GM23338 (cell line): Measurements from ENCODE around the gene GDF7. TPM values are rescaled to one million over a fixed set of nuclear protein-coding genes. Genes with fewer than 3 reads are reported as not detected.

Experiments used
- ATAC-seq: fragments of 200-7000 bp; cut with Tn5 transposase; 3 replicates; pipeline ENCODE4 v1.9.1; 2020
- DNase-seq: peaks from one replicate; pipeline ENCODE4 v3.0.0-alpha.2; 2015; ENCODE audit warnings: low spot score
- H2AFZ ChIP-seq: fragments of 200-600 bp; sonication (generic); 2 replicates; pipeline ENCODE4 v1.8.0; 2016; ENCODE audit warnings: antibody characterized with exemption, mild to moderate bottlenecking, moderate library complexity
- H3F3A ChIP-seq: fragments of 200-600 bp; sonication (generic); replicated peaks from 2 replicates; pipeline ENCODE4 v1.8.0; 2017; ENCODE audit warnings: antibody characterized with exemption, mixed run types, low read depth
- H3K27ac ChIP-seq: fragments of 200-600 bp; sonication (generic); 2 replicates; pipeline ENCODE4 v1.6.1; 2016; ENCODE audit warnings: low read depth
- H3K27me3 ChIP-seq: fragments of 200-600 bp; sonication (generic); 2 replicates; pipeline ENCODE4 v1.8.0; 2016; ENCODE audit warnings: mild to moderate bottlenecking, mixed run types, moderate library complexity; ENCODE audit not compliant: insufficient read depth
- H3K36me3 ChIP-seq: fragments of 200-600 bp; sonication (generic); 2 replicates; pipeline ENCODE4 v1.8.0; 2016; ENCODE audit warnings: mild to moderate bottlenecking; ENCODE audit not compliant: insufficient read depth
- H3K4me1 ChIP-seq: fragments of 200-600 bp; sonication (generic); 2 replicates; pipeline ENCODE4 v1.8.0; 2016; ENCODE audit warnings: mild to moderate bottlenecking, moderate library complexity; ENCODE audit not compliant: insufficient read depth
- H3K4me2 ChIP-seq: fragments of 200-600 bp; sonication (generic); 2 replicates; pipeline ENCODE4 v1.7.1; 2017; ENCODE audit warnings: mixed run types
- H3K4me3 ChIP-seq: fragments of 200-600 bp; sonication (generic); 2 replicates; pipeline ENCODE4 v1.6.1; 2016; ENCODE audit warnings: mixed run types
- H3K79me2 ChIP-seq: fragments of 200-600 bp; sonication (generic); replicated peaks from 2 replicates; pipeline ENCODE4 v1.8.0; 2017; ENCODE audit warnings: mild to moderate bottlenecking; ENCODE audit not compliant: insufficient read depth
- H3K9me2 ChIP-seq: fragments of 200-600 bp; sonication (generic); 2 replicates; pipeline ENCODE4 v1.8.0; 2017; ENCODE audit not compliant: insufficient read depth
- H4K20me1 ChIP-seq: fragments of 200-600 bp; sonication (generic); replicated peaks from 2 replicates; pipeline ENCODE4 v1.8.0; 2017; ENCODE audit warnings: mild to moderate bottlenecking; ENCODE audit not compliant: insufficient read depth
- H3K27ac Mint-ChIP-seq: 2 replicates; pipeline ENCODE4 v1.8.0; 2020; ENCODE audit warnings: inconsistent platforms, mild to moderate bottlenecking, moderate library complexity, mixed read lengths
- H3K27me3 Mint-ChIP-seq: 3 replicates; pipeline ENCODE4 v1.8.0; 2022; ENCODE audit warnings: low read depth, mild to moderate bottlenecking, moderate library complexity, mixed read lengths, inconsistent platforms; ENCODE audit not compliant: insufficient read depth, poor library complexity
- H3K36me3 Mint-ChIP-seq: 3 replicates; pipeline ENCODE4 v1.8.0; 2021; ENCODE audit warnings: low read depth, mild to moderate bottlenecking, inconsistent platforms, moderate library complexity, mixed read lengths
- H3K4me1 Mint-ChIP-seq: 3 replicates; pipeline ENCODE4 v1.8.0; 2020; ENCODE audit warnings: mild to moderate bottlenecking, inconsistent platforms, mixed read lengths
- H3K4me3 Mint-ChIP-seq: 3 replicates; pipeline ENCODE4 v1.8.0; 2021; ENCODE audit warnings: moderate library complexity, mild to moderate bottlenecking, inconsistent platforms, mixed read lengths
- H3K9me3 Mint-ChIP-seq: 3 replicates; pipeline ENCODE4 v1.8.0; 2020; ENCODE audit warnings: moderate library complexity, mild to moderate bottlenecking, inconsistent platforms, mixed read lengths
- CREB1 ChIP-seq: fragments of 250-450 bp; sonication (Bioruptor Pico); IDR thresholded peaks from 2 replicates; pipeline ENCODE4 v1.5.0; 2020; ENCODE audit warnings: low read depth, mild to moderate bottlenecking, moderate library complexity
- CTCF ChIP-seq, 2 experiments: fragments of 200-600 bp in 1 of 2; sonication (generic) in 1 of 2; conservative IDR thresholded peaks; 2 replicates each; pipeline versions ENCODE4 v1.5.1 to v1.6.1; 2016 to 2017; ENCODE audit warnings: antibody characterized with exemption in 2 of 2, low read depth in 2 of 2, mild to moderate bottlenecking in 2 of 2, moderate library complexity in 1 of 2
- ETS1 ChIP-seq: IDR thresholded peaks from 2 replicates; pipeline ENCODE4 v1.6.1; 2016; ENCODE audit warnings: antibody characterized with exemption
- EZH2 ChIP-seq: fragments of 200-600 bp; sonication (generic); IDR thresholded peaks from one replicate; pipeline ENCODE4 v1.8.0; 2017; ENCODE audit warnings: antibody characterized with exemption, mild to moderate bottlenecking, low read depth; ENCODE audit not compliant: unreplicated experiment
- EZH2phosphoT487 ChIP-seq: fragments of 200-600 bp; sonication (generic); IDR thresholded peaks from one replicate; pipeline ENCODE4 v1.8.1; 2018; ENCODE audit warnings: antibody characterized with exemption; ENCODE audit not compliant: unreplicated experiment
- JUNB ChIP-seq: IDR thresholded peaks from one replicate; pipeline ENCODE4 v1.6.1; 2016; ENCODE audit warnings: antibody characterized with exemption; ENCODE audit not compliant: unreplicated experiment
- REST ChIP-seq: IDR thresholded peaks from one replicate; pipeline ENCODE4 v1.6.1; 2018; ENCODE audit warnings: antibody characterized with exemption; ENCODE audit not compliant: unreplicated experiment
- STAT1 ChIP-seq: IDR thresholded peaks from one replicate; pipeline ENCODE4 v1.6.1; 2016; ENCODE audit warnings: antibody characterized with exemption; ENCODE audit not compliant: unreplicated experiment
- ZNF331 ChIP-seq: fragments of 250-450 bp; sonication (Bioruptor Pico); IDR thresholded peaks from 2 replicates; pipeline ENCODE4 v1.5.0; 2020; ENCODE audit warnings: low read depth, mild to moderate bottlenecking, moderate library complexity
- polyA plus RNA-seq: library from polyadenylated mRNA; unstranded; fragments of >200 nt; fragmentation: Nextera tagmentation; extraction: Ambion mirVana; gene quantifications from 2 replicates; pipeline ENCODE4 v1.2.1, GENCODE V29; 2016
- total RNA-seq: library from RNA; depleted of rRNA; stranded (reverse); fragments of >200 nt; shearing (Covaris generic); gene quantifications from 2 replicates; pipeline ENCODE4 v1.2.3, GENCODE V29; 2014
- TF ChIP-seq, protein P1 (sequence below): fragments of 250-450 bp; sonication (Bioruptor Pico); IDR thresholded peaks from 2 replicates; pipeline ENCODE4 v1.5.0; 2020; ENCODE audit warnings: mild to moderate bottlenecking, moderate library complexity

The GDF7 gene
- total and polyA plus RNA-seq, 2 experiments from 2014 or later, result 0.19 to 0.52 TPM

DNA sequence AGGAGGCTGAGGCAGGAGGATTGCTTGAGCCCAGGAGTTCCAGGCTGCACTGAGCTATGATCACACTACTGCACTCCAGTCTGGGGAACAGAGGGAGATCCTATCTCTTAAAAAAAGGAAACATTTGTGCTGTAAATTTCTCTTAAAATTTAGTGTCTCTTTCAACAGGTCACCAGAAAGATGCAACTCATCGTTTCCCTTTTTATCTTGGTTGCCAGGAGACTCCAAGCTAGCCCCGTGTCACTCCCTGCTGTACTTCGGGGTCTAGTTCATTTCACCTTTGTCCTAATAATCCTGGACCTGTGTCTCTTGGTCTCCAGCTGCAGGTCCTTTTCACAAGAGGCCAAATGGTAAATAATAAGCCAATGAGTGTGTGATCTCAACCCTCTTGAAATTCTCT lies 23.1 kb upstream of the GDF7 start:
- DNase-seq (no peak), ATAC-seq (no peak)
- Mint-ChIP-seq H3K36me3 (no peaks in the 10 kb centered on the region; the same call in 1 of the 3 replicates), H3K4me3 (no peak overlapping the region), H3K27ac (no peak overlapping the region), H3K9me3 (no peaks in the 10 kb centered on the region; the same call in 2 of the 3 replicates), H3K4me1 (peaks cover 10% of the 10 kb centered on the region), H3K27me3 (peaks cover 13% of the 10 kb centered on the region)
- Histone ChIP-seq H3K27me3 (no peaks in the 10 kb centered on the region), H3K4me3 (no peak overlapping the region), H2AFZ (no peak overlapping the region), H3K4me2 (no peak overlapping the region), H3K36me3 (no peaks in the 10 kb centered on the region), H3K4me1 (no peaks in the 10 kb centered on the region; the same call in 1 of the 2 replicates), H3F3A (no peaks in the 10 kb centered on the region), H3K27ac (no peak overlapping the region), H3K79me2 (no peaks in the 10 kb centered on the region), H4K20me1 (no peaks in the 10 kb centered on the region), H3K9me2 (no peaks in the 10 kb centered on the region)
- TF ChIP-seq JUNB, result no peak
- no peak for TF ChIP-seq EZH2
- TF ChIP-seq CTCF (conservative IDR thresholded peaks at IDR 0.05; ENCODE audit: low read depth in 2 of 2), result no peak
- no peak for TF ChIP-seq ZNF331 (CRISPR knock-in tag)
- TF ChIP-seq, protein P1, sequence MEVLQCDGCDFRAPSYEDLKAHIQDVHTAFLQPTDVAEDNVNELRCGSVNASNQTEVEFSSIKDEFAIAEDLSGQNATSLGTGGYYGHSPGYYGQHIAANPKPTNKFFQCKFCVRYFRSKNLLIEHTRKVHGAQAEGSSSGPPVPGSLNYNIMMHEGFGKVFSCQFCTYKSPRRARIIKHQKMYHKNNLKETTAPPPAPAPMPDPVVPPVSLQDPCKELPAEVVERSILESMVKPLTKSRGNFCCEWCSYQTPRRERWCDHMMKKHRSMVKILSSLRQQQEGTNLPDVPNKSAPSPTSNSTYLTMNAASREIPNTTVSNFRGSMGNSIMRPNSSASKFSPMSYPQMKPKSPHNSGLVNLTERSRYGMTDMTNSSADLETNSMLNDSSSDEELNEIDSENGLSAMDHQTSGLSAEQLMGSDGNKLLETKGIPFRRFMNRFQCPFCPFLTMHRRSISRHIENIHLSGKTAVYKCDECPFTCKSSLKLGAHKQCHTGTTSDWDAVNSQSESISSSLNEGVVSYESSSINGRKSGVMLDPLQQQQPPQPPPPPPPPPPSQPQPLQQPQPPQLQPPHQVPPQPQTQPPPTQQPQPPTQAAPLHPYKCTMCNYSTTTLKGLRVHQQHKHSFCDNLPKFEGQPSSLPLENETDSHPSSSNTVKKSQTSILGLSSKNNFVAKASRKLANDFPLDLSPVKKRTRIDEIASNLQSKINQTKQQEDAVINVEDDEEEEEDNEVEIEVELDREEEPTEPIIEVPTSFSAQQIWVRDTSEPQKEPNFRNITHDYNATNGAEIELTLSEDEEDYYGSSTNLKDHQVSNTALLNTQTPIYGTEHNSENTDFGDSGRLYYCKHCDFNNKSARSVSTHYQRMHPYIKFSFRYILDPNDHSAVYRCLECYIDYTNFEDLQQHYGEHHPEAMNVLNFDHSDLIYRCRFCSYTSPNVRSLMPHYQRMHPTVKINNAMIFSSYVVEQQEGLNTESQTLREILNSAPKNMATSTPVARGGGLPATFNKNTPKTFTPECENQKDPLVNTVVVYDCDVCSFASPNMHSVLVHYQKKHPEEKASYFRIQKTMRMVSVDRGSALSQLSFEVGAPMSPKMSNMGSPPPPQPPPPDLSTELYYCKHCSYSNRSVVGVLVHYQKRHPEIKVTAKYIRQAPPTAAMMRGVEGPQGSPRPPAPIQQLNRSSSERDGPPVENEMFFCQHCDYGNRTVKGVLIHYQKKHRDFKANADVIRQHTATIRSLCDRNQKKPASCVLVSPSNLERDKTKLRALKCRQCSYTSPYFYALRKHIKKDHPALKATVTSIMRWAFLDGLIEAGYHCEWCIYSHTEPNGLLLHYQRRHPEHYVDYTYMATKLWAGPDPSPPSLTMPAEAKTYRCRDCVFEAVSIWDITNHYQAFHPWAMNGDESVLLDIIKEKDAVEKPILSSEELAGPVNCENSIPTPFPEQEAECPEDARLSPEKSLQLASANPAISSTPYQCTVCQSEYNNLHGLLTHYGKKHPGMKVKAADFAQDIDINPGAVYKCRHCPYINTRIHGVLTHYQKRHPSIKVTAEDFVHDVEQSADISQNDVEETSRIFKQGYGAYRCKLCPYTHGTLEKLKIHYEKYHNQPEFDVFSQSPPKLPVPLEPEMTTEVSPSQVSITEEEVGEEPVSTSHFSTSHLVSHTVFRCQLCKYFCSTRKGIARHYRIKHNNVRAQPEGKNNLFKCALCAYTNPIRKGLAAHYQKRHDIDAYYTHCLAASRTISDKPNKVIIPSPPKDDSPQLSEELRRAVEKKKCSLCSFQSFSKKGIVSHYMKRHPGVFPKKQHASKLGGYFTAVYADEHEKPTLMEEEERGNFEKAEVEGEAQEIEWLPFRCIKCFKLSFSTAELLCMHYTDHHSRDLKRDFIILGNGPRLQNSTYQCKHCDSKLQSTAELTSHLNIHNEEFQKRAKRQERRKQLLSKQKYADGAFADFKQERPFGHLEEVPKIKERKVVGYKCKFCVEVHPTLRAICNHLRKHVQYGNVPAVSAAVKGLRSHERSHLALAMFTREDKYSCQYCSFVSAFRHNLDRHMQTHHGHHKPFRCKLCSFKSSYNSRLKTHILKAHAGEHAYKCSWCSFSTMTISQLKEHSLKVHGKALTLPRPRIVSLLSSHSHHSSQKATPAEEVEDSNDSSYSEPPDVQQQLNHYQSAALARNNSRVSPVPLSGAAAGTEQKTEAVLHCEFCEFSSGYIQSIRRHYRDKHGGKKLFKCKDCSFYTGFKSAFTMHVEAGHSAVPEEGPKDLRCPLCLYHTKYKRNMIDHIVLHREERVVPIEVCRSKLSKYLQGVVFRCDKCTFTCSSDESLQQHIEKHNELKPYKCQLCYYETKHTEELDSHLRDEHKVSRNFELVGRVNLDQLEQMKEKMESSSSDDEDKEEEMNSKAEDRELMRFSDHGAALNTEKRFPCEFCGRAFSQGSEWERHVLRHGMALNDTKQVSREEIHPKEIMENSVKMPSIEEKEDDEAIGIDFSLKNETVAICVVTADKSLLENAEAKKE, result no peak
- TF ChIP-seq ETS1, result no peak
- TF ChIP-seq STAT1, result no peak
- TF ChIP-seq REST, result no peak
- TF ChIP-seq CREB1 (CRISPR knock-in tag), result no peak
- TF ChIP-seq EZH2phosphoT487, result no peak
